Adrenal gland (tissue), 12 donors: ENCODE results near the gene PRRT1. TPM values are rescaled to one million over a fixed set of nuclear protein-coding genes. Genes with fewer than 3 reads are reported as not detected.
"Not testable (repeated sequence)": the region's sequence is repeated elsewhere in the genome, so short reads cannot be mapped to it uniquely, and the experiment has no call there.

Experiments used
- DNase-seq, 7 donors: peaks; one replicate each; pipeline ENCODE4 v3.0.0-alpha.2; 2019 to 2020
- H3K27ac ChIP-seq, 5 donors: fragments of 200-600 bp; sonication (generic) in 4 of 5; 1 replicate in 3 of 5; 2 replicates in 2 of 5; pipeline versions ENCODE4 v1.5.1 to v1.8.0; 2016 to 2020; ENCODE audit warnings: mild to moderate bottlenecking in 1 of 5
- H3K27me3 ChIP-seq: fragments of 200-600 bp; 2 replicates; pipeline ENCODE4 v1.8.0; 2021
- H3K36me3 ChIP-seq, 2 donors: fragments of 200-600 bp; replicated peaks in 1 of 2; 1 replicate in 1 of 2; 2 replicates in 1 of 2; pipeline versions ENCODE4 v1.5.1 to v1.8.0; 2018 to 2022
- H3K4me1 ChIP-seq, 2 donors: fragments of 200-600 bp; replicated peaks in 1 of 2; 1 replicate in 1 of 2; 2 replicates in 1 of 2; pipeline versions ENCODE4 v1.5.1 to v1.8.0; 2018 to 2021
- H3K4me3 ChIP-seq, 4 donors: fragments of 200-600 bp; sonication (generic) in 3 of 4; one replicate each; pipeline ENCODE4 v1.5.1; 2016 to 2018
- H3K9me3 ChIP-seq, 3 donors: fragments of 200-600 bp; sonication (generic) in 1 of 3; replicated peaks in 1 of 3; 1 replicate in 2 of 3; 2 replicates in 1 of 3; pipeline versions ENCODE4 v1.5.1 to v1.8.0; 2016 to 2021
- POLR2A ChIP-seq, 2 donors: fragments of 450-650 bp; IDR thresholded peaks; one replicate each; pipeline ENCODE4 v1.6.1; 2017; ENCODE audit warnings: antibody characterized with exemption in 2 of 2, mild to moderate bottlenecking in 2 of 2, moderate library complexity in 1 of 2
- WGBS, 4 donors: extraction: QIAGEN DNeasy Blood & Tissue Kit in 2 of 4; methylation state at CpG; one replicate each; pipeline versions ENCODE4 v1.1.5 to v1.1.7; 2013 to 2017; 5-methylcytosine and 5-hydroxymethylcytosine counted together
- intact Hi-C, 2 donors: fragments of 100-400 bp; cut with DNase I; formaldehyde crosslinking; loops; one replicate each; pipeline versions ENCODE4 v1.14.1 to v1.15.0; 2022 to 2023
- polyA plus RNA-seq, 3 donors: library from polyadenylated mRNA; stranded (reverse); fragments of 200-250 nt in 2 of 3; fragments of 350-450 nt in 1 of 3; fragmentation: Illumina TruSeq in 1 of 3; extraction: RNeasy Lipid Tissue Mini Kit (QIAGEN cat#74804) in 1 of 3; gene quantifications; one replicate each; pipeline ENCODE4 v1.2.3, GENCODE V29; 2013 to 2014
- total RNA-seq, 9 donors: library from RNA; depleted of rRNA in 4 of 9; stranded (reverse); fragments of >200 nt in 4 of 9; fragments of 120-200 nt in 1 of 9; fragmentation: NEBNext Ultra II Directional in 1 of 9; extraction: Animal tissue kit (Norgen Biotek cat#: 25700) in 1 of 9; gene quantifications; one replicate each; pipeline versions ENCODE4 v1.1.0 to v1.2.4, GENCODE V29; 2013 to 2023
- TF ChIP-seq, protein P1 (sequence below), 6 experiments: fragments of 450-650 bp in 4 of 6; fragments of 200-600 bp in 2 of 6; sonication (generic) in 1 of 6; IDR thresholded peaks; 1 replicate in 5 of 6; 2 replicates in 1 of 6; pipeline versions ENCODE4 v1.5.1 to v1.8.0; 2016 to 2021; ENCODE audit warnings: antibody characterized with exemption in 6 of 6, mild to moderate bottlenecking in 2 of 6, moderate library complexity in 1 of 6
- donor health status: healthy with polysubstance abuse.
- donor health status: Bipolar disorder and iron deficiency.
- donor health status: DM: yes; HTN: yes; CAD: no.
- donor health status: DM: no; HTN: no; CAD: no.
- donor health status: DM: no; HTN: no; CAD: no.
- donor health status: DM: yes; HTN: yes; CAD: no.

PRRT1 gene
- total and polyA plus RNA-seq, 12 donors = 0.22 to 26.0 (median 2.0) TPM; not detected in 1

GRCh38 chr6:32147401-32148132, 4.2 kb downstream of the PRRT1 start:
- DNase-seq = no peak
- Histone ChIP-seq H3K27ac (no peak overlapping the region), H3K4me1 (peaks cover 1 to 5% of the 10 kb centered on the region in 2 donors), H3K27me3 (no peaks in the 10 kb centered on the region), H3K9me3 (no peaks in the 10 kb centered on the region), H3K4me3 (no peak overlapping the region), H3K36me3 (no peaks in the 10 kb centered on the region)
- intact Hi-C loops = no loop called here
- 86 to 96% (median 93%) methylated on average over 4 of the region's 4 CpGs for WGBS, 4 donors
- TF ChIP-seq, protein P1, sequence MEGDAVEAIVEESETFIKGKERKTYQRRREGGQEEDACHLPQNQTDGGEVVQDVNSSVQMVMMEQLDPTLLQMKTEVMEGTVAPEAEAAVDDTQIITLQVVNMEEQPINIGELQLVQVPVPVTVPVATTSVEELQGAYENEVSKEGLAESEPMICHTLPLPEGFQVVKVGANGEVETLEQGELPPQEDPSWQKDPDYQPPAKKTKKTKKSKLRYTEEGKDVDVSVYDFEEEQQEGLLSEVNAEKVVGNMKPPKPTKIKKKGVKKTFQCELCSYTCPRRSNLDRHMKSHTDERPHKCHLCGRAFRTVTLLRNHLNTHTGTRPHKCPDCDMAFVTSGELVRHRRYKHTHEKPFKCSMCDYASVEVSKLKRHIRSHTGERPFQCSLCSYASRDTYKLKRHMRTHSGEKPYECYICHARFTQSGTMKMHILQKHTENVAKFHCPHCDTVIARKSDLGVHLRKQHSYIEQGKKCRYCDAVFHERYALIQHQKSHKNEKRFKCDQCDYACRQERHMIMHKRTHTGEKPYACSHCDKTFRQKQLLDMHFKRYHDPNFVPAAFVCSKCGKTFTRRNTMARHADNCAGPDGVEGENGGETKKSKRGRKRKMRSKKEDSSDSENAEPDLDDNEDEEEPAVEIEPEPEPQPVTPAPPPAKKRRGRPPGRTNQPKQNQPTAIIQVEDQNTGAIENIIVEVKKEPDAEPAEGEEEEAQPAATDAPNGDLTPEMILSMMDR (IDR thresholded peaks at IDR 0.05) = no peak
- TF ChIP-seq POLR2A (IDR thresholded peaks at IDR 0.05) = no peak

- no peak for DNase-seq
- WGBS, 4 donors = 38 to 56% (median 52%) methylated on average over 4 of the region's 4 CpGs
- Histone ChIP-seq H3K4me3 (no peak overlapping the region), H3K27me3 (no peaks in the 10 kb centered on the region), H3K4me1 (no peaks in the 10 kb centered on the region), H3K36me3 (no peaks in the 10 kb centered on the region), H3K9me3 (no peaks in the 10 kb centered on the region), H3K27ac (no peak overlapping the region)
- intact Hi-C loops = no loop called here
- TF ChIP-seq, protein P1 (IDR thresholded peaks at IDR 0.05) = no peak
- TF ChIP-seq POLR2A (IDR thresholded peaks at IDR 0.05) = no peak
These were observed 5.1 kb downstream of the PRRT1 start for GRCh38 chr6:32146687-32147086.

DNA sequence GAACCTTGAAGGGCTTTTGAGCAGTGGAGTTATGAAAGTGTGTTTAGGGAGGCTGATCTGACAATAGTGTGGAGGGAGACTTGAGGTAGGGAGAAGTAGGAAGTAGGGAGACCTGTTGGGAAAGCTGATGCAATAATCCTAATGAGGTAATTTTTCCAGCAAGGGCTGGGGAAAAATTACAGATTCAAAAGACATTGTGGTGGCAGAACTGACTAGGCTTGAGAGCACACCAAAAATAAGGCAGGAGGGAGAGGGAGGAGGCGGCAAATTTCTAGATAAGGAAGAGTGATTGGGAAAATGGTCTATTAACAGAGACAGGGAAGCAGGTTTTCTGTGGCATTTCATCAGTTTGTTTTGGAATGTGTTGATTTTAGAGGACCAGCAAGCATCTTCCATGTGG, 5.5 kb downstream of the PRRT1 start:
- H3K4me1 ChIP-seq = no peaks in the 10 kb centered on the region
- no peak for DNase-seq
- intact Hi-C loops = no loop called here
- H3K9me3 ChIP-seq = no peaks in the 10 kb centered on the region
- no peak overlapping the region for H3K4me3 ChIP-seq
- no peak overlapping the region for H3K27ac ChIP-seq
- no peaks in the 10 kb centered on the region for H3K36me3 ChIP-seq
- H3K27me3 ChIP-seq = no peaks in the 10 kb centered on the region
- WGBS, 4 donors = 74 to 95% (median 86%) methylated on average over 1 of the region's 1 CpG
- TF ChIP-seq, protein P1 (IDR thresholded peaks at IDR 0.05) = no peak
- no peak for TF ChIP-seq POLR2A (IDR thresholded peaks at IDR 0.05)

- H3K9me3 ChIP-seq, H3K36me3 ChIP-seq, H3K4me3 ChIP-seq, H3K27me3 ChIP-seq, intact Hi-C loops, H3K4me1 ChIP-seq, DNase-seq, H3K27ac ChIP-seq: not testable (repeated sequence)
- 68 to 88% (median 85%) methylated on average over 5 to 7 of the region's 7 CpGs for WGBS, 4 donors
These were observed 7.5 kb downstream of the PRRT1 start for GRCh38 chr6:32144238-32144637.
